Stimulated activated CD4-positive, alpha-beta T cell treated with anti-CD3 and anti-CD28 coated beads, Interleukin-4, amount 100 ng/mL, for 1 hour (primary cell): ENCODE data around the gene CTTNBP2.
"Not testable (repeated sequence)": the region's sequence is repeated elsewhere in the genome, so short reads cannot be mapped to it uniquely, and the experiment has no call there.

Source experiments
- DNase-seq: peaks from one replicate; pipeline ENCODE4 v3.0.0-alpha.2; 2020

The CTTNBP2 gene

DNA sequence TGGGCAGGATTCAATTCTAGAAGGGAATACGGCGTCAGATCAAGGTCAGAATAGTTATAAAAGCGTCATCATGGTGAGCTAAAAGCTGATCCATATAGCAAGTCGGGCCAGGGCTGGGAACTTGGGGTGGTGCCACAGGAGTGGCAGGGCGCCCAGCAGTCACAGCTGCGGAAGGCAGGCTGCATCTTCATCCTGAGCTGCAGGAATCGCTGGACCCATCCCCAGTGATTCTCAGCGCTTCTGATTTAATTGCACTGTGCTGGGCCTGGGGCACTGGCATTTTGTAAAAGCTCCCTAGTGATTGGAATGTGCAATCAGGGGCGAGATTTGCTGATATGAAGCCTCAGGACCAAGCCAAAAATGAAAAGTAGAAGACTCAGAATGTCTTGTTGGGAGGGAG is 135.3 kb downstream of the CTTNBP2 start:
- DNase-seq: no peak

DNA sequence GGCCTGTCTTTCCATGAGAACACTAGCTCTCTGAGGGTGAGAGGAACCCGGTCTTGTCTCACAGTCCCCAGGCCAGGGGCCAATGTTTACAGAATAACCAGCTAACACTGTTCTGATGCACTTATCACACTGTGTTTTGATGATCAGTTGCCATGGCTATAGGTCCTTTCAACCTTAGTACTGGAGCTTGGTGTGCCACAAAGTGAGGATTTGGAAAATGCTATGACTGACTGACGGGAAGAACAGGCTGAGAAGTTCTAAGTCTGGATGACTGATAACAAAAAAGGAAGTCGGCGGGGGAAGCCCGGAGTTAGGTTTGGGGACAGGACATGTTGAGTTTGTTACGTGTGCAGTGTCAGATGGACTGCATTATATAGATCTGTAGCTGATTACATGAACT is 141.8 kb downstream of the CTTNBP2 start:
- no peak for DNase-seq

DNA sequence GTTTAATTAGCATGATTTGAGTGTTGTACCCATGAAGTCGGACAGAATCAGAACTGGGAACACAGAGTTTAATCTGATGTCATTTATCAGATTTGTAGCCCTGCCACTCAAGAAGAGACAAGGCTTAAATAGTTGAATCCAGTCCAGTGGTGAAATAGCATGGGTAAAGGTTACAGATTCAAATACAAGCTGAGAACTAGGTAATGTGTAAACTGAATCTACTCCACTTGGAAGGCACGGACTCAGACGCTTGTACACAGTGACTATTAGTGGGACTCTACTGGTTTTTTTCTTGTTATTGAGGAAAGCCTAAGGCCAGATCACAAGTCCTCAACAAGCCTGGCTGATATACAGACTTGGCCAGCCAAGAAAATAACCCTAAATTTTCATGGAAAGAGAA is 142.9 kb downstream of the CTTNBP2 start:
- DNase-seq: no peak

DNA sequence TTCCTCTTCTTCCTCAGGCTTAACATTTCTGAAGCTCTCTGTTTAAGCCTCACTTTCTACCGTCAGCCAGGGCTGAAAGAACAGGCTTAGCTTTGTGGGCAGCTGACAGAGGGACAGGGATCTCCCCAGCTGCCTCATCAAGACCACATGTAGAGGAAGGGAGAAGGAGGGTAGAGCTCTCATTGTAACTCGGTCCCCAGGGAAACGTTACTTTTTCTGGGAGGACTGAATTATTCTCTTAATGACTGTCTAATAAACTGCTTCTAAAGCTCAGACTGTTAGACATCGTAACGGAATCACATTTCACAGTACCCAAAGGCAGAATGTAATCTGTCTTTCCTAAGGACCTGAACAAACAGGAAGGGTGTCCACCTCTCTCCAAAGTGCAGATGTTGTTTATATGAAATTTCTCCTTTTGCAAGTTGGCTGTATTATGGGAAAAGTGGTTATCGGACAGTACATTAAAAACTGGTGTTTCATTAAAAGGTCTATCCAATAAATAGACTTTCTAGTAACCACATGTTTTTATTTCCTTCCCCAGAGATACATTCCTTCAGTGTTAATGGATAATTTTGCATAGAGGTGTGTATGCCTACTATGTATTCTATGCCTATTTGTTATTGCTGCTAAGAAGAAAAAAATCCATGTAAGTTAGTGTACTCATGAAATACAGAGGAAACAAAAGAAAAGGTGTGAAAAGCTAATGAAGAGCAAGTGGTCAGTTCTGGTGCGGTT is 144.2 kb downstream of the CTTNBP2 start:
- no peak for DNase-seq

DNA sequence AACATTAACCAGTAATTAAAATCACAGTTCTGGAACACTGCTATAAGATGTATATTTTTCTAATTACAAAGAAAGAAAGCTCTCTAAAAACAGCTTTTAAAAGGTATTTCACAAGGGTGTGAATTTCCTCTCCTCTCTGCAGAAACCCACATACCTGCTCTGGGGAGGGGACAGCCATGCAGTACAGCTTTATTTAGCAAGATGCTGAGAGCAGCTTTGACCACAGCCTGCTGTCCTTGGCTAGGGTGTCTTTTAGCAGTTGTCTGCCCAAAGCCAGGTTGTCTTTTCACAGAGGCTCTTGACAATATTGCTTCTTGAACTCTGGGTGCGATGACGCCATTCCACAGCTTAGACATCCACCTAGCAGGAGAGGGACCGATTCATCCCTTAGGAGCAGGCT is 148.3 kb downstream of the CTTNBP2 start:
- DNase-seq: no peak

DNA sequence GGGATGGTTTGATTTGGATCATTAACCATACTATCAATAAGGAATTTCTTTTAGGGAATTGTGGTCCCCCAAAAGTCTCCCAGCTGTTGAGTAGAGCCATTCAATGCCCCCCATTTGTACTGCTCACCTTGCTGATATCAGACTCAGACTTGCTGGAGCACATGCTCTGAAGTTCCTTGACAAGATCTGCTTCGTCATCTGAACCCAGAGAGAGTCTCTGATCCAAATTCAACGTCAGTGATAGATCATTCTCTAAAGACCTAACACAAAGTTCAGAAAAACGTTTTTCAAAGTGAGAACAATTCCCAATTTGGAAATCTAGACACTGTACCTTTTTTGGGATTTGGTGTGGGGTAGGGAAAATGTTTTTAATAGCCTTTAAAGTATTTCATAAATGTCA is 153.9 kb downstream of the CTTNBP2 start:
- DNase-seq: no peak

DNA sequence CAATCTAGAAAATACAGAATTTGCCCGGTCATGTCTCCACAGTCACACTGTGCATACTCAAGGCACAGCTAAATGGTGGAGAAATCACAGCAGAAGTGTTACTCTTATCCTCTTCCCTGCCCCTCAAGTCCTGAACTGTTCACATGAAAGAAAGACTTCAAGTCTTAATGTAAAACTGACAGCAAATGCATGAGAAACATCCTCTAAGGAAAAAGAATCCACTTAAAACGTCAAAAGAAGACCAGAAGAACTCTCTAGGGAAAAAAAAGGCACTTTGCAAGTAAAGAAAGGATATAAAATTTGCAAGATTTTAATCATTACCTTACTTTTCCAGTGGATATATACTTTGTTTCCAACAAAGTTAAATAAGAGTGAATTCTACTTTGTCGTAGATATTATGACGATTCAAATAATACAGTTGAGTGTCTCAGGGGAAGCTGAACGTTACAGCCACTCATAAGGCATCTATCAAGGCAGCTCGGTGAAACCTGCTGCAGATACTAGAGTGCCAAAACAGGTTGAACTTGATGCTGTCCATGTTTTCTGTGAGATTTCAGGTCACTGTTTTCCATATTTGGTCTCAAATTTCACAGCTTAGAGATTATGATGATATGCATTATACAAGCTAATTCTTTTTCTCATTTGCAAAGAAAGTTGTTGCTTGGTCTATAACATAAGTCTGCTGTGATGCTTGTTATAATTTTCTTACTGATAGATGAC is 155.0 kb downstream of the CTTNBP2 start:
- DNase-seq: no peak

DNA sequence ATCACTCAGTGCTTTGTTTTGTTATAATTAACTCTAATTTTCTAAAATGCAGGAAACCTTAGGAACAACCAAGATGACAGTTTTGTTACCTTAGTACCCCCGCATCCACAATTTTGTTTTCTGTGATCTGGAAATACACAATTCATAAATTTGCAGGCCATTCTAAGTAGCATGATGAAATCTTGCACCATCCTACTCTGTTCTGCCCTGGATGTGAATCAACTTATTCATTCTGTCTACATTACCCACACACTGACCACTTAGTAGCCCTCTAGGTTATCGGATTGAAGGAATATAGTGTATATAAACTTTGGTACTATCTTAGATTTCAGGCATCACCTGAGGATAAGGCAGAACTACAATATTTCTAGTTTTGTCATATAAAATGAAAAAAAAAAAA is 155.9 kb downstream of the CTTNBP2 start:
- DNase-seq: no peak

DNA sequence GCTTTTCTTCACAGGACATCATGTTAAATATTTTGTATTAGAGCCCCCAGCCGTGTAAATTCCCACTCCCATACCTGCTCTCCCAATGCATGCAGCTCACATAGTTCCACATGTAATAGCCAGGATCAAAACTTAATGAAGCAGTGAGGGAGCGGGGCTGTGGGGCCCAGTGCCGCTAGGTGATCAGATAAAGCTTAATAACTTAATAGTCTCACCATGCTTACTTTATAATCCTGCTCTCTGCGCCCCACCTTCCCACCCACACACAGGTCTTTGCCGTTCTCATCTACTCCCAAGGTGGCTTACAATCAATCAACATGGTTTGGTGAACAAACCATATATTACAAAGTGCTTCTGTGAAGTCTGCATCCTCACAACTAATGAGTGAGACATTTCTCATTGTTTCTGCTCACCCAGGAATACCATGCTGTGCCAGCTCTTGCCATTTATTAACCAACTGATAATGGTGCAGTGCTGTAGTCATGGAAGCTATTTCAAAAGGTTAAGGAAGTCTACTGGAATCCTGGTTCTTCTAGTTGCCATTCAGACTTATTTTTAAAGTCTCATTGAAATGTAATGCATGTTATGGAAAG is 156.4 kb downstream of the CTTNBP2 start:
- no peak for DNase-seq

DNA sequence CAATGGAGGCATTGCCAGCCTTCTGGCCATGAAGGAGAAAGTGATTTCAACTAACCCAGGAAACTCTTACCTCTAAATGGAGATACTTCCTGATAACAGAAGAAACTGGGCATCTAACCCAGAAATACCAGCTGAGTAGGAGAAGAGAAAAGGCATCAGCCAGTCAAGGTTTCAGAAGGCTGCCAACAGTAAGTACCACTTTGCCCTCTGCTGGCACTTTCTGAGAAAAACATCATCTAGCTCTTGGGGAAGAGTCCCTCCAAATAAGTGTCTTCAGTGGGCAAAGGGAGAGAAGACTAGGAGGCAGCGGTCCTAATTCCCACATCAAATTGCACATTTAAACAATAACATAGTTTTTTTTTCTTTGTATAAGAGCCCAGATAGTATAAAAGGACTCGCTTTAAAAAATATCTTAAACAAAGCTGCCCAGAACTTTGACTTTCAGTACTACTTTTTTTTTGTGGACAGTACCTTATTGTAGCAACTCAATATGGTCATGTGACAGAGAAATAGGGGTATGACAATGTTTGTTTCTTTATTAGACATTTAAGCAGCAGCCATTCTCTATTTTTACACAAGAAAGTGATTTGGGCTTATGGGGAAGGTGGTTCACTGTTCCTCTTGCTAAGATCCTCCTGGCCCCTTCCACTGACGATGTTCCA is 157.3 kb downstream of the CTTNBP2 start:
- no peak for DNase-seq

DNA sequence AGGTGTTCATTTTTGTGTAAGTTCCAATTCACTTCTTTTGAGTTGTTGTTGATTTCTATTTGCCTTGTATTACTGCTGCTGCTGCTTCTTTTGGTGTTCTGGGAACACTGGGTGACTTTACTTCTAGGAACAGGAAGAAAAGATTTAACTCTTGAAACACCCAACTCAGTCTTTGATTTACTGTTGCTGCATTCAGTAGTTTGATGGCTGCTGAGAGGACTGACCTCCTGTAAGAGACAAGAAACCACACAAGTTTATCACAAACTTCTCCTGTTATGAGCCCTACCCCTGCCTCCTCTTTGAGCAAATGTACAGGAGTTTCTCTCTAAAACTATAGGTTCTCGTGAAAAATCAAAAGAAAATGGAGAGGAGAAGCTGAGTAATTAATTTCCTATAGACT is 161.7 kb downstream of the CTTNBP2 start:
- DNase-seq: no peak

DNA sequence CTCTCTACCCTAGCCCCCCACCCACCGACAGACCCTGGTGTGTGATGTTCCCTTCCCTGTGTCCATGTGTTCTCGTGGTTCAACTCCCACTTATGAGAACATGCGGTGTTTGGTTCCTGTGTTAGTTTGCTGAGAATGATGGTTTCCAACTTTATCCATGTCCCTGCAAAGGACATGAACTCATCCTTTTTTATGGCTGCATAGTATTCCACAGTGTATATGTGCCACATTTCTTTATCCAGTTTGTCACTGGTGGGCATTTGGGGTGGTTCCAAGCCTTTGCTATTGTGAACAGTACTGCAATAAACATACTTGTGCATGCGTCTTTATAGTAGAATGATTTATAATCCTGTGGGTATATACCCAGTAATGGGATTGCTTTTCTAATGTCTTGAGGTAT is 165.1 kb downstream of the CTTNBP2 start:
- not testable (repeated sequence) for DNase-seq

DNA sequence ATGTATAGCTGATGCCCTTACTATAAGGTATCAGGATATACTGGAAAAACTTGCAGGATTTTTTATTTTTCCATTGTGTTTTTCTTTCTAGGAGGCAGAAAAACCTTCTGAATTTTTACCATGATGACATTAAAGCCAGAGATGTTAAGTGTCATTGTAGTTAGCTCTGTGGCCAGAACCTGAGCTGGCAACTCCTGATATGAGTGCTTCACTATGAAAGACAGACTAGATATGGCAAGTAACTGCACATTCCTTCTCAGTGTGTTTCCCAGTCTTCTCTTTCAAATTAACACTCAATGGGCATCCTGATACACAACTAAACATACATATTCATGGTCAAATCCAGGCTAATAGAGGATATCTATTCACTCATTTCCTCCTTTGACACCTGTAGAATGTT is 166.2 kb downstream of the CTTNBP2 start:
- DNase-seq: no peak

DNA sequence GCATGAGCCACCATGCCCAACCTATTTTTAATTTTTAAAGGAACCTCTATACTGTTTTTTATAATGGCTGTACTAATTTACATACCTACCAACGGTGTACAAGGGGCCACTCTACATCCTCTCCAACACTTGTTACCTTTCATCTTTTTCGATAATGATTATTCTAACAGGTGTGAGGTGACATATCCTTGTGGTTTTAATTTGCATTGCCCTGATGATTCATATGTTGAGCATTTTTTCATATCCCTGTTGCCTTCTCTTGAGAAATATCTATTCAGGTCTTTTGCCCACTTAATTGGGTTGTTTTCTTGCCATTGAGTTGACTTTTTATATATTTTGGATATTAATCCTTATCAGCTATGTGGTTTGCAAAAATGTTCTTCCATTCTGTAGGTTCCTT is 167.0 kb downstream of the CTTNBP2 start:
- no peak for DNase-seq

DNA sequence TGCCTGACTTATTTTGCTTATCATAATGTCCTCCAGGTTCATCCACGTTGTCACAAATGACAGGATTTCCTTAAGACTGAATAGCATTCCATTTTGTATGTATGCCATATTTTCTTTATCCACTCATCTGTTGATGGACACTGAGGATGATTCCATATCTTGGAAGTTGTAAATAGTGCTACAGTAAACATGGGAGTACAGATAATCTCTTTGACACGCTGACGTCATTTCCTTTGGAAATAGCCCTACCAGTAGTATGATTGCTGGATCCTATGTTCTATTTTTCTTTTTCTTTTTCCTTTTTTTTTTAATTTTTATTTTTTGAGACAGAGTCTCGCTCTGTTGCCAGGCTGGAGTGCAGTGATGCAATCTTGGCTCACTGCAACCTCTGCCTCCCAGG is 167.6 kb downstream of the CTTNBP2 start:
- DNase-seq: no peak

DNA sequence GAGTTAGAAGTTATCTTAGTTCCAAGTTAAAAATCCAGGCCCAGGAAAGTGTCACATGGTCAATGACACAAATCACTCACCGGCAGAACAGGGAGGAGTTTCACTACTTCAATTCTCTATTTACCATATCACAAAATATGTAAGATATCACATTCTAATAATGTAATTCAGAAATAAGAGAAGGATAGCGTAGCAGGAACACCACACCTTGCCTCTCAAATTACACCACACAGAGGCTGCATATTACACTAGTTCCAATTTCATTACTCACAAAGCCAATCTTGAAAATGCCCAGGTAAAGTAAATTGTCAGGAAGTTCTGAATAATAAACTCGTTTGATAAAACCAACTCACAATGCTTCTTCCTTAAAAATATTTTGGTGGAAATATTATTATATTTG is 169.2 kb downstream of the CTTNBP2 start:
- DNase-seq: no peak

DNA sequence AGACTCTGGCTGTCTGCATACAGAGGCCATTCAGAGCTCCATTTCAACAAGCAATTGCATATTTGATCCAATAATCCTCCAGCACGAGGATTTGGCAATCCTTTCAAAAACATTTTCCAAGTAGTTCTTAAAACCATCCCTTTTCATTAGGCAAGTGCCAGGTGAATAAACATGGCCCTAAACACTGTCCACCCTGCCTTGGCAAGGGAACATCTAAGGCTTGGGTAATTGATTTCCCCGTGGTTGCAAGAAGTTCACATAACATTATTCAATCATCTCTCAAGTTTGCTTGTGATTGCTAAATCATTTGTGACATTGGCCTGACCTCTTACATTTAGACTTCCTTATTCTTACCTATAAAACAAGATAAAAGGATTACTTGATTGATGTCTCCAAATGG is 175.2 kb downstream of the CTTNBP2 start:
- no peak for DNase-seq

DNA sequence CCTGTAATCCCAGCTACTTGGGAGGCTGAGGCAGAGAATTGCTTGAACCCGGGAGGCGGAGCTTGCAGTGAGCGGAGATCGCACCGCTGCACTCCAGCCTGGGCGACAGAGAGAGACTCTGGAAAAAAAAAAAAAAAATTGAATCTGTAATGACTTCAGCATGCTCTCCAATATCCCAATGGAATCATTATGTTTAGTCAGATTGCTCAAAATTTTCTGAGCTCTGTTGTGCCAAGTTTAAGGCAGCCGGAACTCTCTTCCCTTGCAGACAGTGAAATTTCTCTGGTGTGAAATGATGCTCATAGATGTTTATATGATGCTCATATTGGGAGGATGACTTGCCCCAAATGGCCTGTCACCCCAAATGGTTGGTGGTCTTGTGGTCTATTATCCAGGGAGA is 180.9 kb downstream of the CTTNBP2 start:
- no peak for DNase-seq

DNA sequence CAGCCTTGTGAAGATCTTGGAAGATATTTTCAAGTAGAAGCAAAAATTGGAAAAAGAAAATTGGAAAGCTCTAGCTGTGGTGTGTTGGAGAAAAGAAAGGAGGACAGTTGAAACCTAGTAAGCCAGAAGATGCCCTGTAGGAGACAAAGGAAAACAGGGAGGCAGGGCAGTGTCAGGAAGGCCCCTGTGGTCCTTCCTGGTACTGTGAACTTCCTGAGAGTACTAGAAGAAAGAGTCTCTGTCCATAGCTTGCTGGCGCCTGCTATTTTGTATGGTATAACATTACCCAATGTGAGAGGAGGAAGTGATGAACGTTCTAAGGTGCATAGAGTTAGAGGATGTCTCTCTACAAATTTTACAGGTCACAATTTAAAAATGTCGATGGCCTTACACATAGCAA is 183.1 kb downstream of the CTTNBP2 start:
- no peak for DNase-seq

DNA sequence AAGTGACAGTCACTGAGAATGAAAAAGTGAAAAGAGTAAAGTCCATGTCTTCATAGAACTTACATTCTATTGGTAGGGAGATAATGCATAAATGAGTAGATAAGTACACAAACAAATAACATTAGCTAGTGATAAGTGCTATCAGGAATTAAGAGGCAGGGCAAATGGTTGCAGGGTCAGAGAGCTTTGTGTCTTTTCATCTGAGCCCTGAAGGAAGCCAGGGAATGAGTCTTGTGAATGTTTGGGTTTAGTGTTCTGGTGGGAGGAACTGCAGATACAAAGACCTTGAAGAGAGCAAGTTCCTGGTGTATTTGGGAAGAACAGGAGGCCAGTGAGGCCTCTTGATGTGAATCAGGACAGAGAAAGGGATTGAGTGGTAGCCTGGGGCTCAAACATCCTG is 183.8 kb downstream of the CTTNBP2 start:
- DNase-seq: no peak

DNA sequence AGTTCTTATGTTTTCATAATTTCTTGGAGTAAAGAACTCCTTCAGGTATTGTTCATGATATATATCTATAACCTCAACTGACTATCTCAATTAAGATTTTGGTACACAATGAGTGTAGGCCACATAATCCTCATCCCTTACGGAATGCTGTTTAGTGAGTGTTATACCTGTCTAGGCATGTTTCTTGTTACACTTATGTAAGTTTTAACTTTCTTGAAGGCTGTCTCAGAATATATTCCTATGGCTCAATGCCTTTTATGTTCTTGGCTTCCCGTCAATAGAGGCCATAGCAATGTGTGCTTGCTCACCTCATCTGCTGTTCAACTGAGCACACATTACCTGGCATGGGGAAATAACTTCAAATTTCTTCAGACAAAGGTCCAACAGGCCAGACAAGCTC is 185.1 kb downstream of the CTTNBP2 start:
- DNase-seq: no peak

DNA sequence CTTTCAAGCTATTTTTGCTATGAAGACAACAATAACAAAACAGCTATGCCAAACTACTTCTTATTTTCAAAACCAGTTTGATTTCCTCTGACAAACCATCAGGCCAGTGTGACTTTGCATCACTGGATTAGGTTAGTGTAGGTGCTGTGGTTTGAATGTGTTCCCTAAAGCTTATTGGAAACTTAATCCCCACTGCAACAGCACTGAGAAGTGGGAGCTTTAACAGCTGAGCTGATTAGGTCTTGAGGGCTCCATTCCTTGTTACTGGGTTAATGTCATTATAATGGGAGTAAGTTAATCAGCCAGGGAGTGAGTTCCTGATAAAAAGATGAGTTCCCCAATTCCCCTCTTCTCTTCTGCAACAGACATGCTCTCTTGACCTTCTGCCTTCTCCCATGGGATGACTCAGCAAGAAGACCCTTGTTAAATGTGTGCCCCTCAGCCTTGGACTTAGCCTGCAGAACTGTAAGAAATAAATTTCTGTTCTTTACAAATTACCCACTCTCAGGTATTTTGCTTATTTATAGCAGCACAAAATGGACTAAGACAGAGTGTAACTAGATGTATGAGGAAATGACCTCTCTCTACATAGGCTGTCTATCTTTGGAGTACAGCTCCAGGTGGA is 186.8 kb downstream of the CTTNBP2 start:
- DNase-seq: no peak

DNA sequence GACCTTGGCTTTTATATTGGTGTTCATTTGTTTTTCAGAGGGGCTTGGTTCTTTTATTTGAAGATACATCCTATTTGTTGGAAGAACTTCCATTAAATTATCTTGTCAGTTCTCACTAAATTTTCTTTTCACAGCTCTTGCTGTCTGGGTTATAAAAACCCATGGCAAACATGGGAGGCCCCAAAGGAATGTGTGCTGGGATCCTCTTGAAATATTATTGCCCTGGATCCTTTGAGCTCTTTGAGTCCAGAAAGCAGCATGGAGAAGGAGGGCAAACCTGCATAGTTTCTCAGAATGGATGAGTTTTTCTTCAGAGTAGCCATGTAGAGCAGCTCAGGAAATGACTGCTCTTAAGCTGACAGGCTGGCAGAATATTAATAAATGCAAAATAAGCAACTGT is 187.4 kb downstream of the CTTNBP2 start:
- no peak for DNase-seq
